CD14-positive monocyte (primary cell): ENCODE data around the gene PLPPR3. TPM values are rescaled to one million over a fixed set of nuclear protein-coding genes. Genes with fewer than 3 reads are reported as not detected.
"Not testable (repeated sequence)": the region's sequence is repeated elsewhere in the genome, so short reads cannot be mapped to it uniquely, and the experiment has no call there.

ENCODE experiments used
- DNase-seq, 3 donors: peaks; one replicate each; pipeline ENCODE4 v3.0.0-alpha.2; 2011 to 2022
- H2AFZ ChIP-seq: 2 replicates; pipeline ENCODE4 v1.6.0; 2012; ENCODE audit warnings: mild to moderate bottlenecking, low read depth, low read length, inconsistent platforms; ENCODE audit not compliant: insufficient read depth, poor library complexity, severe bottlenecking
- H3K27ac ChIP-seq, 2 donors: 1 replicate in 1 of 2; 2 replicates in 1 of 2; pipeline ENCODE4 v1.5.1; 2012 to 2013; ENCODE audit warnings: low read length in 2 of 2, control low read depth in 1 of 2, inconsistent platforms in 1 of 2, low read depth in 1 of 2, mild to moderate bottlenecking in 1 of 2
- H3K27me3 ChIP-seq, 2 donors: one replicate each; pipeline versions ENCODE4 v1.6.0 to v1.6.1; 2011 to 2013; ENCODE audit warnings: low read length in 2 of 2; ENCODE audit not compliant: control insufficient read depth in 2 of 2, insufficient read depth in 2 of 2
- H3K36me3 ChIP-seq, 2 donors: replicated peaks in 1 of 2; 1 replicate in 1 of 2; 2 replicates in 1 of 2; pipeline versions ENCODE4 v1.5.1 to v1.6.1; 2012 to 2013; ENCODE audit warnings: low read length in 2 of 2, control low read depth in 1 of 2, inconsistent platforms in 1 of 2, mild to moderate bottlenecking in 1 of 2; ENCODE audit not compliant: insufficient read depth in 2 of 2, control insufficient read depth in 1 of 2
- H3K4me1 ChIP-seq, 2 donors: 1 replicate in 1 of 2; 2 replicates in 1 of 2; pipeline versions ENCODE4 v1.5.1 to v1.6.1; 2012 to 2013; ENCODE audit warnings: low read length in 2 of 2, control low read depth in 1 of 2, inconsistent platforms in 1 of 2, mild to moderate bottlenecking in 1 of 2, moderate library complexity in 1 of 2; ENCODE audit not compliant: insufficient read depth in 2 of 2, control insufficient read depth in 1 of 2
- H3K4me2 ChIP-seq: replicated peaks from 2 replicates; pipeline ENCODE3; 2012; ENCODE audit warnings: low read length, moderate library complexity, mild to moderate bottlenecking; ENCODE audit not compliant: poor library complexity, severe bottlenecking; ENCODE audit errors: extremely low read depth
- H3K4me3 ChIP-seq, 3 experiments: fragments of 200-600 bp in 1 of 3; sonication (generic) in 1 of 3; replicated peaks in 1 of 3; 1 replicate in 2 of 3; 2 replicates in 1 of 3; pipeline ENCODE4 v1.5.1; 2011 to 2013; ENCODE audit warnings: low read length in 3 of 3, mild to moderate bottlenecking in 3 of 3, control low read depth in 2 of 3, low read depth in 2 of 3, inconsistent platforms in 1 of 3, moderate library complexity in 1 of 3
- H3K79me2 ChIP-seq: 2 replicates; pipeline ENCODE4 v1.6.0; 2012; ENCODE audit warnings: mild to moderate bottlenecking, control low read depth, inconsistent platforms, low read length, moderate library complexity; ENCODE audit not compliant: insufficient read depth
- H3K9ac ChIP-seq: 2 replicates; pipeline ENCODE4 v1.6.0; 2017; ENCODE audit warnings: low read length, mild to moderate bottlenecking; ENCODE audit not compliant: insufficient read depth, poor library complexity, severe bottlenecking
- H3K9me3 ChIP-seq, 2 donors: replicated peaks in 1 of 2; 1 replicate in 1 of 2; 2 replicates in 1 of 2; pipeline versions ENCODE4 v1.5.1 to v1.6.1; 2012 to 2013; ENCODE audit warnings: low read length in 2 of 2, control low read depth in 1 of 2; ENCODE audit not compliant: control insufficient read depth in 1 of 2, insufficient read depth in 1 of 2
- H4K20me1 ChIP-seq: 2 replicates; pipeline ENCODE4 v1.6.0; 2012; ENCODE audit warnings: mild to moderate bottlenecking, low read length, control low read depth, moderate library complexity; ENCODE audit not compliant: insufficient read depth
- H3K27ac Mint-ChIP-seq, 7 donors: one replicate each; pipeline ENCODE4 v1.8.0; 2020; ENCODE audit warnings: mild to moderate bottlenecking in 7 of 7, mixed read lengths in 7 of 7, moderate library complexity in 6 of 7, inconsistent platforms in 2 of 7
- H3K27me3 Mint-ChIP-seq, 3 donors: one replicate each; pipeline ENCODE4 v1.8.0; 2021 to 2022; ENCODE audit warnings: low read depth in 3 of 3, mild to moderate bottlenecking in 3 of 3, mixed read lengths in 3 of 3, moderate library complexity in 3 of 3, inconsistent platforms in 1 of 3
- H3K36me3 Mint-ChIP-seq, 2 donors: one replicate each; pipeline ENCODE4 v1.8.0; 2020; ENCODE audit warnings: mixed read lengths in 2 of 2, inconsistent platforms in 1 of 2, mild to moderate bottlenecking in 1 of 2
- H3K4me1 Mint-ChIP-seq: one replicate; pipeline ENCODE4 v1.8.0; 2020; ENCODE audit warnings: mild to moderate bottlenecking, mixed read lengths
- H3K4me3 Mint-ChIP-seq, 2 donors: one replicate each; pipeline ENCODE4 v1.8.0; 2020; ENCODE audit warnings: mild to moderate bottlenecking in 2 of 2, mixed read lengths in 2 of 2, moderate library complexity in 1 of 2
- H3K9me3 Mint-ChIP-seq, 7 donors: one replicate each; pipeline ENCODE4 v1.8.0; 2020 to 2022; ENCODE audit warnings: mixed read lengths in 7 of 7, mild to moderate bottlenecking in 6 of 7, moderate library complexity in 6 of 7, inconsistent platforms in 2 of 7
- CTCF ChIP-seq: fragments of 200-600 bp; IDR thresholded peaks from one replicate; pipeline ENCODE4 v1.8.0; 2022; ENCODE audit warnings: antibody characterized with exemption, mild to moderate bottlenecking
- WGBS: methylation state at CpG from one replicate; pipeline ENCODE4 v1.1.5; 2013; ENCODE audit warnings: missing lambda C conversion rate; ENCODE audit not compliant: insufficient coverage; 5-methylcytosine and 5-hydroxymethylcytosine counted together
- intact Hi-C, 2 donors: fragments of 100-400 bp; cut with micrococcal nuclease; formaldehyde crosslinking; loops; one replicate each; pipeline versions ENCODE4 v1.15.0 to v1.15.1; 2023
- polyA plus RNA-seq, 3 donors: library from polyadenylated mRNA; depleted of rRNA in 1 of 3; unstranded in 2 of 3; stranded (reverse) in 1 of 3; fragments of 300-500 nt in 2 of 3; fragments of >200 nt in 1 of 3; fragmentation: Illumina TruSeq in 2 of 3; gene quantifications; 1 replicate in 2 of 3; 2 replicates in 1 of 3; pipeline ENCODE4 v1.2.3, GENCODE V29; 2012 to 2021

Gene PLPPR3
- polyA plus RNA-seq, 3 donors = 1.2 TPM; not detected in 2

- no peaks in the 10 kb centered on the region for H3K36me3 ChIP-seq
- peak overlapping the region; percentile 86 for H3K4me2 ChIP-seq
- H3K4me3 ChIP-seq = peak overlapping the region; percentile 34 to 75 (median 35)
- no peaks in the 10 kb centered on the region for H3K27me3 ChIP-seq
- peaks cover 0 to 4% (median 0%) of the 10 kb centered on the region in 7 donors for H3K9me3 Mint-ChIP-seq
- H3K27me3 Mint-ChIP-seq = peaks cover 3 to 7% (median 5%) of the 10 kb centered on the region in 3 donors
- no peaks in the 10 kb centered on the region for H3K9me3 ChIP-seq
- H3K36me3 Mint-ChIP-seq = peaks cover 0 to 3% of the 10 kb centered on the region in 2 donors
- intact Hi-C loops = no loop called here
- H3K4me1 Mint-ChIP-seq = peaks cover 36% of the 10 kb centered on the region
- H3K9ac ChIP-seq = peak overlapping the region; percentile 59
- no peak for TF ChIP-seq CTCF
- H2AFZ ChIP-seq = peak overlapping the region; percentile 81
- under 1% methylated on average over 59 of the region's 64 CpGs for WGBS
- H3K4me1 ChIP-seq = peaks cover 37 to 40% of the 10 kb centered on the region in 2 donors
- no peaks in the 10 kb centered on the region for H4K20me1 ChIP-seq
- peaks cover 52% of the 10 kb centered on the region for H3K79me2 ChIP-seq
- no peak overlapping the region for H3K27ac Mint-ChIP-seq
- H3K4me3 Mint-ChIP-seq = peak overlapping the region; percentile 78 to 79
- DNase-seq = no peak
- no peak overlapping the region for H3K27ac ChIP-seq
Measured at GRCh38 chr19:821231-821824, 427 bp downstream of the PLPPR3 start.

GRCh38 chr19:820212-820611 lies 1.5 kb downstream of the PLPPR3 start:
- H3K27me3 ChIP-seq, H3K36me3 Mint-ChIP-seq, H3K27ac Mint-ChIP-seq, intact Hi-C loops, H3K9me3 ChIP-seq, H3K4me3 Mint-ChIP-seq, H3K4me2 ChIP-seq, H4K20me1 ChIP-seq, H3K9me3 Mint-ChIP-seq, H3K27ac ChIP-seq, H2AFZ ChIP-seq, H3K36me3 ChIP-seq, H3K9ac ChIP-seq, H3K4me3 ChIP-seq, H3K27me3 Mint-ChIP-seq, DNase-seq: not testable (repeated sequence)
- H3K4me1 Mint-ChIP-seq = peaks cover 25% of the 10 kb centered on the region
- 90% methylated on average over 2 of the region's 5 CpGs for WGBS
- Histone ChIP-seq H3K4me1 (peaks cover 26 to 29% of the 10 kb centered on the region in 2 donors), H3K79me2 (peaks cover 48% of the 10 kb centered on the region)
